ENCODE data around the gene UNC5C.
A peak's percentile ranks its signal among the peaks of the same experiment; 100 is the strongest.

The UNC5C gene

GRCh38 chr4:95522682-95523530, 25.9 kb downstream of the UNC5C start:
- DNase-seq (ENCODE audit: low spot score) = no peak

DNA sequence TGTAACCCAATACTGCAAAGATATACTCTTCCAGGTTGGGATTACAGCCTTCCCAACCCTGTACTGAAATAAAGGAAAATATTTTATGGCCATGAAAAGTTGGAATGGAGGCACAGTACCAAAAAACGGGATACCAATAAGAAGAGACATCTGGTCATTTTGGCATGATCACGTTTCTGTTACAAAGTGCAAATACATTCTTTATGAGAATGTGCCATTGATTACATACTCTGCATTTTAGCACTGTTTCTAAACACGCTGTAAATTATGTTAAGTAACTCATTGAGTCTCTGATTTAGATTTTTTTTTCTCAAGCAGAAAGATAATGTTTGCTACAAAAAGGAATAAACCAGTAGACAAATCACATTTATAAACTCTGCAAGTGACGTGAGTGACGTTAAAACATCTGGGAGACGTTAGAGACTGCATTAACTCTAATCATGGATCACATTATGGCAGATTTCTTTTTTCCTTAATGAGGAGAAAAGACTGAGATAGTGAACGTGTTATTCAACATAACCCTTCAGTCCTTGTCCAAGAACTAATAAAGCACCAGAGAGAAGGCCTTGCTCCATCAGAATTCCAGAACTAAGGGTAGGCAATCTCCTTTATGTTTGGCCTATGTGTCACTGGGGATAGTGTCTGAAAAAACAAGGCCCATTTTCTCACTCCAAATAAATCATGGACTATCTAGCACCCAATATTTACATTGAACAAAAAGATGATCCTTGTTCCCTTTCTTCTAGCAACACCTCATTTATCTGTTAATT, 31.0 kb downstream of the UNC5C start:
- DNase-seq (ENCODE audit: low spot score) = no peak

DNA sequence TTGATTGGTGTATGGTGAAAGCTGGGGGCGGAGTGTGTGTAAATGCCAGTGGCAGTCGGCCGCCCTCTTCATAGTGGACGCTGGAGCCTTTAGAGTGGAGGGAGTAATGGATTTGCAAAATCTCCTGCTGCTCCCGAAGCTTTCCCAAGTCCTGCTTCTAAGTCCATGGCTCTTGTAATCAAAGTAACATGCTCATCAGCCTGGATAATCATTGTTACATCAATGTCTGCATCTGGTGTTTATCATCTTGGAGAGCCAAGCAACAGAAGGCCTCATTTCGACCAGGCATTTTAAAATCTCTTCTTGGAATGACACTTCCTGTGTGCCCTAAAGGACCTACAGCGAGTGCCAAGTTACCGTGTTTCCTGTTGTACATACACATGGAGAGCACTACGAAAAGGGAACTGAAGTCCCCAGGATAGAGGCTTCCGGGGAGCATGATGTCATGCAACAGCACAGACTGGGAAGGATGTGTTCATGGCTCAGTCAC, 32.2 kb downstream of the UNC5C start:
- no peak for DNase-seq (ENCODE audit: low spot score)

GRCh38 chr4:95515589-95515988, 33.2 kb downstream of the UNC5C start:
- no peak for DNase-seq (ENCODE audit: low spot score)

DNA sequence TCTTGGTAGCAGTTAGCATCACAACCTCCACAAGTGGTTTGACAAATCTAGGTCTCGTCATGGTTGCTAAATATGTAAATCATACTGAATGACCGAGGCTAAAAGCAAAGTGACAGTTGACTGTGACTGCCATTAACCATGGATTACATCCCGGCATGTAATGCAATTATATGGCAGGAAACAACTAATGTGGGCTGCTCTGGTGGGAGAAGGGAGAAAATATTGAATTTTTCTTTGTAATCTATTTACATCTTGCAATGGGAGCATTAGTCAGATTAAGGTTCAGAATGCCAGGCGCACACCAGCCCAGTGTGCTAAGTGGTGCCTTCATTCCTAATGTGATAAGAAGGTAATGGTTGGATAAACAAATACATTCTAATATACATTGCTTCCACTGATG, 35.8 kb downstream of the UNC5C start:
- no peak for DNase-seq (ENCODE audit: low spot score)

DNA sequence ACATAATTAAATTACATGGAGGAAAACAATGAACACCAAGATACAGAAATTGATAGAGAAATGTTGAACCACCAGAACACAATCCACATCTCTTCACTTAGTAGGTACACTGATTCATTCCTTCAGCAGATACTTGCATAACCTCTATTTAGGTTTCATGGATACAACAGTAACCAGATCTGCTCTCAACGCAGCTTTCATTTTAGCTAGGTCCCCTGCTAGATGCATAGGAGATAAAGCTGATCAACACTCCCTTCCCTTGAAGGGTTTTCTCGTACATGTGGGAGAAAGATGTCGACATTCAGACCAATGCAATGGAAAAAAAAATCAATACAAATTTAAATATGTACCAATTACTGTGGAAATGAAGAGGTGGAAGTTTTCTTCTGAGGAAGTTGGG, 37.3 kb downstream of the UNC5C start:
- no peak for DNase-seq (ENCODE audit: low spot score)

GRCh38 chr4:95510877-95511276, 37.9 kb downstream of the UNC5C start:
- no peak for DNase-seq (ENCODE audit: low spot score)

DNA sequence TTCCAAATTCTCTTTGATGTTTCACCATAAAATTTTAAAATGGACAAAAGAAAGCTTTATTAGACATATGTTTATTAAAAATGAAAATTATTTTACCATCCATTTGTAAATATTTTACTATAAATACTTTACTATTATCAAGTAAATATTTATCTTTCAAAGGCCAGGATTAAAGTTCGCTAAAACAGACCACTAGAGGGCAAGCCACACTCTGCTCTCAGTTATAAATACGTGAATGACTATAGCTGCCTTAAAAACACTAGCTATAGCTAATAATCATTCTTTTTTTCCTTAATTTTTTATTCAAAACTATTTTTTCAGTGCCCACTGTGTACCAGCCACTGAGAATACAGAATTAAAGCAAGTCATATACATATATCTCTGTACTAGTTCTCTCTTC, 38.6 kb downstream of the UNC5C start:
- DNase-seq (ENCODE audit: low spot score) = peak; percentile 29

GRCh38 chr4:95508421-95508820, 40.4 kb downstream of the UNC5C start:
- no peak for DNase-seq (ENCODE audit: low spot score)

DNA sequence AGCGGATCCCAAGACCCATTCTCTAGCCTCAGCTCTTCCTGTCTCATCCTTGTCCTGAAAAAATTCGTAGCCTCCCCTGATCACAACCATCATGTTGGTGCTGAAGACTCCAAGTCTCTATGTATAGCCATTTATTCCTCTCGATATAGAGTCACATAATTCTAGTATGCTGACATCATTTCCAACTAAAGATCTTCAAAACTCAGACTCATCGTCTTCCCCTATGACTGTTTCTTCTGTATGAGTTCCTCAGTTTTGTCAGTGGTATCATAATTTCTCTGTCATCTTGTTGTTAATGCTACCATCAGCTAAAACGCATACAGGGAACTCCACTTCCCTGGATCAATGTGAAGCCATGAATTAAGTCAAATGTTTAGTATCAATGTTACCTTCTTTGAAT, 41.2 kb downstream of the UNC5C start:
- no peak for DNase-seq (ENCODE audit: low spot score)

- DNase-seq (ENCODE audit: low spot score) = no peak
Observed at GRCh38 chr4:95507147-95507546, 41.6 kb downstream of the UNC5C start.

DNA sequence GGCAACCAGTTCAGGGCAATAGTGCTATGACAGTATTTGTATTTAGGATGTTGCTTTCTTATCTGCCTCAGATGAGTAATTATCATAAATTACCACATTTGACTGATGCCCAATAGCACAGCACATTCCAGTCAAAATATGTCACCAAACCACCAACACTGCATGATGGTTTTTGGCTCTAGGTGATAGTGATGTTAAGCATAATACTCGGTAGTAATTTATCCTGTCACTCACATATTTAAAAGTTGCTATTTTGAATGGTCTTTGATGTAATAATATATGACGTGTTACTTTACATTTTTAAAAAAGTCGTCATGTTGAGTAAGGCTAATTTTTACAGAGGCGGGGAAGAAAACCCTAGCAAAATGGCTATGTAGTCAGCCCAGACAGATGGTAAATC, 42.5 kb downstream of the UNC5C start:
- no peak for DNase-seq (ENCODE audit: low spot score)

- no peak for DNase-seq (ENCODE audit: low spot score)
Observed at GRCh38 chr4:95505799-95506198, 43.0 kb downstream of the UNC5C start.

GRCh38 chr4:95505151-95505550, 43.6 kb downstream of the UNC5C start:
- DNase-seq (ENCODE audit: low spot score) = peak; percentile 63

GRCh38 chr4:95504501-95504900, 44.3 kb downstream of the UNC5C start:
- no peak for DNase-seq (ENCODE audit: low spot score)

GRCh38 chr4:95500361-95500760, 48.4 kb downstream of the UNC5C start:
- DNase-seq (ENCODE audit: low spot score) = no peak

GRCh38 chr4:95499291-95499696, 49.5 kb downstream of the UNC5C start:
- no peak for DNase-seq (ENCODE audit: low spot score)

DNA sequence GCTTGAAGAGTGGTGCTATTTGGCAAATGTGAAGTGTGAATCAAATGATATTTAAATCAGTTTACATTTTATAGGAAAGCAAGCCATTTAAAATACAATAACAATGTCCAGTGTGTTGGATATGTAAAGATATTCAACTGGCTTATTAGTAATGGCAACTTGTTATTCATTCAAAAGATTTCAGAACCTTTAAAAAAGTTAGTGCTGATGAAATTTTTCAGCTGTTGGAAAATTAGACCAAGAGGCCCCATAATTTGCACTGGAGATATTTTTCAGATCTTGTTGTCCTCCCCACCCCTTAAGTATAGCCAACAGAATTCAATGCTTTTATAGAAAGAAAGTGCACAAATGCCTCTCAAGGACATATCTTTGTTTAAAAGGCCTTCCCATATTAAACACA, 54.6 kb downstream of the UNC5C start:
- no peak for DNase-seq (ENCODE audit: low spot score)

- no peak for DNase-seq (ENCODE audit: low spot score)
Observed at GRCh38 chr4:95478679-95479078, 70.1 kb downstream of the UNC5C start.

DNA sequence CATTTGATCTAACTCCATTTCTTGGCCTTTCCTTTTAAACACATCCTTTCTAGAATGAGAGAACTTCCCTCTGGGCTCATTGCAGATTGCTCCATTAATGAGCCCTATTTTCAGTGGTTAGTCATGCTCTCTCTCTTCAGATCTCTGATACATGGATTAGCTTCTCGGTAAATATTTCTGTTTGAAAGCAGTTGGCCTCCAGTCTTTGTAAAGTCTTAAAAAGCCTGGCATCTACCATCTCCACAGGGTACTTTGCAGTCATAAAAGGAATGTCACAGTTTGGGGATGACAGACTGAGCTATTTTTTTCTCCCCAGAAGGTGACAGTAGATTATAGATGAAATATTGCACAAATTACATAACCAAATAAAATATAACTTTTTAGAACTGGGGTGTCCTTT, 72.7 kb downstream of the UNC5C start:
- DNase-seq (ENCODE audit: low spot score) = no peak

DNA sequence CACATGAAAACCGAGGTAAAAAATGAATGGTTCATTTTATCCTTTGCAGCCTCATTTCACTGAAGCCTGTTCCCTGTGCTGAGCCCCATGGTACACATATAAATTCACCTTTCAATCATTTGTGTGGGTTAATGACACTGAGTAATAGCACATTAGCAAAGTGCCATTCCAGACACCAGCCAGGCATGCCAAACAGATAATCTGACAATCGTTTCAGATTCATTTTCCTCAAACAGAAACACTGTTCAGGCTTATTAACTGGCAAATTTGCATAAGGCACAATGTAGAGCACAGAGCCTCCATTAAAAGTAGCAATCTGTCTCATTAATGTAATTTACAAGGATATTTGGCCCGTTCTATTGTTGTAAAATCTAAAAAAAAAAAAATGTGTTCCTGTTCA, 76.2 kb downstream of the UNC5C start:
- DNase-seq (ENCODE audit: low spot score) = peak; percentile 33

DNA sequence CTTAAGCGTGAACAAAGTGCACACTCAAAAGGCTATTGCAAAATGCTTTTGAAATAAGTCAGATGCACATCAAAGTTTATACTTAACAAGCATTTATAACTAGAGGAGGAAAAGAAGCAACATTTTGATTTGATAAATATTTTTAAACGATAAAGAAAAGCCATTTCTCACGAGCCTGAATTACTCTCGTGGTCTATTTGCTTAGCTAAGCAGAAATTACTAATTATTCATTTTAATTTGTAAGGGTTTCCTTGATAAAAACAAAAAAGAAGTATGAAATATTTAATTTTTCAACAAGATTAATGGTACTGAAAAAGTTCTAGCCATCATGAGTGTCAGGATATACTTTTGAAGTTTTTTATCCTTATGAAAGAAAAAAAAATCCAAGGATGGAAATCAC, 78.2 kb downstream of the UNC5C start:
- DNase-seq (ENCODE audit: low spot score) = no peak

- DNase-seq (ENCODE audit: low spot score) = no peak
Observed at GRCh38 chr4:95469617-95470016, 79.2 kb downstream of the UNC5C start.

Measured in putamen (tissue), 1 donor.